Mesenchymal stem cell (in vitro differentiated cells and primary cell): Measurements from ENCODE around the gene NINL.

Source experiments
- DNase-seq: peaks from one replicate; pipeline ENCODE4 v3.0.0-alpha.2; 2013
- H2AFZ ChIP-seq: one replicate; pipeline ENCODE4 v1.6.1; 2013; ENCODE audit warnings: low read depth, mild to moderate bottlenecking, control low read depth, inconsistent platforms, low read length, moderate library complexity
- H2AK5ac ChIP-seq: 2 replicates; pipeline ENCODE4 v1.6.1; 2013; ENCODE audit warnings: low read length, moderate library complexity, mild to moderate bottlenecking, inconsistent platforms; ENCODE audit not compliant: severe bottlenecking
- H2BK120ac ChIP-seq: one replicate; pipeline ENCODE4 v1.6.1; 2013; ENCODE audit warnings: low read depth, mild to moderate bottlenecking, inconsistent platforms, low read length, moderate library complexity
- H2BK12ac ChIP-seq, 2 experiments: one replicate each; pipeline ENCODE4 v1.6.1; 2013; ENCODE audit warnings: inconsistent platforms in 2 of 2, low read length in 2 of 2, mild to moderate bottlenecking in 2 of 2, moderate library complexity in 2 of 2, control low read depth in 1 of 2
- H2BK15ac ChIP-seq: one replicate; pipeline ENCODE4 v1.6.1; 2013; ENCODE audit warnings: mild to moderate bottlenecking, low read depth, inconsistent platforms; ENCODE audit not compliant: poor library complexity, severe bottlenecking
- H2BK5ac ChIP-seq: 2 replicates; pipeline ENCODE4 v1.6.1; 2013; ENCODE audit warnings: low read depth, mild to moderate bottlenecking, low read length, control low read depth, inconsistent platforms; ENCODE audit not compliant: poor library complexity, severe bottlenecking
- H3K14ac ChIP-seq, 2 experiments: one replicate each; pipeline ENCODE4 v1.6.1; 2013; ENCODE audit warnings: inconsistent platforms in 2 of 2, low read length in 2 of 2, control low read depth in 1 of 2, mild to moderate bottlenecking in 1 of 2, moderate library complexity in 1 of 2
- H3K18ac ChIP-seq, 2 experiments: one replicate each; pipeline ENCODE4 v1.6.1; 2013; ENCODE audit warnings: inconsistent platforms in 2 of 2, low read length in 2 of 2, control low read depth in 1 of 2, low read depth in 1 of 2, mild to moderate bottlenecking in 1 of 2
- H3K23ac ChIP-seq, 2 experiments: one replicate each; pipeline ENCODE4 v1.6.1; 2013; ENCODE audit warnings: inconsistent platforms in 2 of 2, low read length in 2 of 2, mild to moderate bottlenecking in 2 of 2, moderate library complexity in 2 of 2, control low read depth in 1 of 2
- H3K27ac ChIP-seq: 2 replicates; pipeline ENCODE4 v1.5.1; 2013; ENCODE audit warnings: mild to moderate bottlenecking, moderate library complexity, low read length, control low read depth, inconsistent platforms; ENCODE audit not compliant: poor library complexity, severe bottlenecking
- H3K27me3 ChIP-seq, 2 experiments: 2 replicates each; pipeline versions ENCODE4 v1.6.1 to v1.7.0; 2013; ENCODE audit warnings: low read length in 2 of 2, mild to moderate bottlenecking in 2 of 2, moderate library complexity in 2 of 2, control low read depth in 1 of 2, inconsistent platforms in 1 of 2; ENCODE audit not compliant: control insufficient read depth in 1 of 2, insufficient read depth in 1 of 2
- H3K36me3 ChIP-seq, 2 experiments: 2 replicates each; pipeline versions ENCODE4 v1.6.1 to v1.7.0; 2013; ENCODE audit warnings: low read length in 2 of 2, control low read depth in 1 of 2, inconsistent platforms in 1 of 2, low read depth in 1 of 2, mild to moderate bottlenecking in 1 of 2; ENCODE audit not compliant: insufficient read depth in 2 of 2, control insufficient read depth in 1 of 2
- H3K4ac ChIP-seq, 2 experiments: one replicate each; pipeline ENCODE4 v1.6.1; 2013; ENCODE audit warnings: inconsistent platforms in 2 of 2, low read length in 2 of 2, mild to moderate bottlenecking in 2 of 2, moderate library complexity in 2 of 2, control low read depth in 1 of 2, low read depth in 1 of 2
- H3K4me1 ChIP-seq: 2 replicates; pipeline ENCODE4 v1.6.1; 2013; ENCODE audit warnings: low read depth, low read length, control low read depth; ENCODE audit not compliant: control insufficient read depth, insufficient read depth
- H3K4me2 ChIP-seq: 2 replicates; pipeline ENCODE4 v1.6.1; 2013; ENCODE audit warnings: low read length, mild to moderate bottlenecking, inconsistent platforms; ENCODE audit not compliant: poor library complexity, severe bottlenecking
- H3K4me3 ChIP-seq, 2 experiments: 2 replicates each; pipeline versions ENCODE4 v1.5.1 to v1.7.0; 2013; ENCODE audit warnings: low read length in 2 of 2, mild to moderate bottlenecking in 2 of 2, control low read depth in 1 of 2, low read depth in 1 of 2; ENCODE audit not compliant: insufficient read depth in 1 of 2
- H3K79me1 ChIP-seq: replicated peaks from 2 replicates; pipeline ENCODE4 v1.6.1; 2013; ENCODE audit warnings: mild to moderate bottlenecking, control low read depth, low read length, inconsistent platforms; ENCODE audit not compliant: poor library complexity, severe bottlenecking
- H3K9ac ChIP-seq: 2 replicates; pipeline ENCODE4 v1.7.0; 2013; ENCODE audit warnings: mild to moderate bottlenecking, low read length, moderate library complexity
- H3K9me3 ChIP-seq: 2 replicates; pipeline ENCODE4 v1.7.0; 2013; ENCODE audit warnings: mild to moderate bottlenecking, low read length; ENCODE audit not compliant: control insufficient read depth
- H4K8ac ChIP-seq: one replicate; pipeline ENCODE4 v1.6.1; 2013; ENCODE audit warnings: inconsistent platforms, mild to moderate bottlenecking, low read length, moderate library complexity
- H4K91ac ChIP-seq: one replicate; pipeline ENCODE4 v1.6.1; 2013; ENCODE audit warnings: mild to moderate bottlenecking, low read length, inconsistent platforms
- whole genome bisulfite sequencing: methylation state at CpG from one replicate; pipeline ENCODE4 v1.1.7; 2013; ENCODE audit warnings: mixed read lengths; 5-methylcytosine and 5-hydroxymethylcytosine counted together

Gene NINL

GRCh38 chr20:25479638-25480037, 105.7 kb downstream of the NINL start:
- Histone ChIP-seq H2BK15ac (no peak overlapping the region), H3K4me1 (peaks cover 3% of the 10 kb centered on the region), H2AFZ (no peak overlapping the region), H3K27ac (no peak overlapping the region), H3K9me3 (no peaks in the 10 kb centered on the region), H4K91ac (no peak overlapping the region), H3K14ac (no peak overlapping the region), H2AK5ac (no peak overlapping the region), H3K4me3 (no peak overlapping the region), H3K18ac (no peak overlapping the region), H3K79me1 (no peaks in the 10 kb centered on the region), H3K9ac (no peak overlapping the region), H2BK12ac (no peak overlapping the region), H3K4ac (no peak overlapping the region), H3K23ac (no peak overlapping the region), H2BK5ac (no peak overlapping the region), H3K27me3 (no peaks in the 10 kb centered on the region), H4K8ac (no peak overlapping the region), H3K4me2 (no peak overlapping the region), H3K36me3 (peaks cover 48 to 73% of the 10 kb centered on the region in 2 experiments), H2BK120ac (no peak overlapping the region)
- no peak for DNase-seq
- 93% methylated on average over 5 of the region's 5 CpGs for WGBS

- no peaks in the 10 kb centered on the region for H3K4me1 ChIP-seq
- H4K8ac ChIP-seq = no peak overlapping the region
- no peak overlapping the region for H3K18ac ChIP-seq
- H2AK5ac ChIP-seq = no peak overlapping the region
- no peak overlapping the region for H3K4me2 ChIP-seq
- no peak for DNase-seq
- H3K36me3 ChIP-seq = peaks cover 50 to 70% of the 10 kb centered on the region in 2 experiments
- no peak overlapping the region for H3K23ac ChIP-seq
- H3K9ac ChIP-seq = no peak overlapping the region
- H2BK12ac ChIP-seq = no peak overlapping the region
- no peaks in the 10 kb centered on the region for H3K9me3 ChIP-seq
- no peak overlapping the region for H4K91ac ChIP-seq
- no peak overlapping the region for H2BK15ac ChIP-seq
- no peaks in the 10 kb centered on the region for H3K79me1 ChIP-seq
- no peak overlapping the region for H2AFZ ChIP-seq
- no peak overlapping the region for H3K4me3 ChIP-seq
- no peak overlapping the region for H3K4ac ChIP-seq
- H3K27me3 ChIP-seq = no peaks in the 10 kb centered on the region
- WGBS = 94% methylated on average over 24 of the region's 24 CpGs
- no peak overlapping the region for H3K14ac ChIP-seq
- no peak overlapping the region for H2BK120ac ChIP-seq
- no peak overlapping the region for H2BK5ac ChIP-seq
- H3K27ac ChIP-seq = no peak overlapping the region
Observed at GRCh38 chr20:25478889-25479568, 106.3 kb downstream of the NINL start.

- Histone ChIP-seq H3K4me3 (no peak overlapping the region), H4K91ac (no peak overlapping the region), H2BK15ac (no peak overlapping the region), H3K4ac (no peak overlapping the region), H2AFZ (no peak overlapping the region), H3K9ac (no peak overlapping the region), H2BK12ac (no peak overlapping the region), H3K23ac (no peak overlapping the region), H3K36me3 (peaks cover 48 to 68% of the 10 kb centered on the region in 2 experiments), H2AK5ac (no peak overlapping the region), H2BK120ac (no peak overlapping the region), H3K9me3 (no peaks in the 10 kb centered on the region), H3K14ac (no peak overlapping the region), H3K79me1 (no peaks in the 10 kb centered on the region), H3K4me2 (no peak overlapping the region), H3K4me1 (no peaks in the 10 kb centered on the region), H4K8ac (no peak overlapping the region), H3K27ac (no peak overlapping the region), H3K18ac (no peak overlapping the region), H3K27me3 (no peaks in the 10 kb centered on the region), H2BK5ac (no peak overlapping the region)
- no peak for DNase-seq
- WGBS = 97% methylated on average over 28 of the region's 28 CpGs
Observed at GRCh38 chr20:25477014-25477882, 108.1 kb downstream of the NINL start.
